Measurements from ENCODE around the gene MAOA. TPM values are rescaled to one million over a fixed set of nuclear protein-coding genes. Genes with fewer than 3 reads are reported as not detected.
"Not testable (repeated sequence)": the region's sequence is repeated elsewhere in the genome, so short reads cannot be mapped to it uniquely, and the experiment has no call there.

MAOA gene
- total RNA-seq, 8 experiments from 2014 or later: 0.10 to 12.9 (median 2.1) TPM; not detected in 1

DNA sequence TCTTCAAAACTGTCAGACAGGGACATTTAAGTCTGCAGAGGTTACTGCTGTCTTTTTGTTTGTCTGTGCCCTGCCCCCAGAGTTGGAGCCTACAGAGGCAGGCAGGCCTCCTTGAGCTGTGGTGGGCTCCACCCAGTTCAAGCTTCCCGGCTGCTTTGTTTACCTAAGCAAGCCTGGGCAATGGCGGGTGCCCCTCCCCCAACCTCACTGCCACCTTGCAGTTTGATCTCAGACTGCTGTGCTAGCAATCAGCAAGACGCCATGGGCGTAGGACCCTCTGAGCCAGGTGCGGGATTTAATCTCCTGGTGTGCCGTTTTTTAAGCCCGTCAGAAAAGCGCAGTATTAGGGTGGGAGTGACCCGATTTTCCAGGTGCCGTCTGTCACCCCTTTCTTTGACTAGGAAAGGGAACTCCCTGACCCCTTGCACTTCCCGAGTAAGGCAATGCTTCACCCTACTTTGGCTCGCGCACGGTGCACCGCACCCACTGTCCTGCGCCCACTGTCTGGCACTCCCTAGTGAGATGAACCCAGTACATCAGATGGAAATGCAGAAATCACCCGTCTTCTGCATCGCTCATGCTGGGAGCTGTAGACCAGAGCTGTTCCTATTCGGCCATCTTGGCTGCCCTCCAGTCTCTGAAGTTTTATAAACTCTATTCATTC, 20.0 kb downstream of the MAOA start:
- H3K4me3 ChIP-seq; ATAC-seq (replicated peaks in 6 of 8); H3K4me1 ChIP-seq (replicated peaks in 1 of 2); in situ Hi-C loops (cut with MboI; ENCODE audit: low pct_unique_long_range_greater_than_20kb in 2 of 9, low sequenced_read_pairs in 9 of 9, unreplicated experiment in 9 of 9); H3K27ac ChIP-seq: not testable (repeated sequence)
- WGBS, 10 experiments: 53 to 90% methylated on average over 2 to 5 of the region's 19 CpGs; no CpG with 5 or more reads in 8 of the 10 experiments

DNA sequence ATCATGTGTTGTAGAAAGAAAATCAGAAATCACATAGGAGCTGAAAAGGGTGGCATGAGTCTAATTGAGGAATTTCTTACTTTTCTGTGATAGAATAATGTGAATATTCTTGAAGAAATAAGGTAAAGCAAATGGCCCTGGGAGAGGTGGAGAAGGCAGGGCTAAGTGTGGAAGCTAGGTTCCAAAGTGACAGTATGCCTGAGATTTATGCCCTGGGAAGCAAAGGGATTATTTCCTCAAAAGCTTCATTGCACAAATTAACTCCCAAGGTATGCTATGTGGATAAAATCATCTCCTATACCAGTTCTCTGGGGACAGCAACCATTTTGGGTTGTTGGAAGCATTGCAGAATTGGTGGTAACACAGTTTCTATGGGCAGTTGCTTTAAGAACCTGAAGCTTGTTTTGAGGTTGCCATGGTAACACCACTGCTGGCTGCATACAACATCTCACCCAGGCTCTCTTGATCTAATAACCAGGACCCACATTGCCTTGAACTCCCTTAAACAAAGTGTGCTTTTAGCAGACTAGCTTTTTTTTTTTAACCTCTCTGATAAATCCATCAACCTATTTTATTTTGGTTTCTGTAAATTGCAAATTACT, 21.0 kb downstream of the MAOA start:
- in situ Hi-C loops (cut with MboI; ENCODE audit: low pct_unique_long_range_greater_than_20kb in 2 of 9, low sequenced_read_pairs in 9 of 9, unreplicated experiment in 9 of 9): no loop called here
- Histone ChIP-seq H3K4me1 (replicated peaks in 1 of 2) (peaks cover 4% of the 10 kb centered on the region in 2 donors), H3K27ac (no peak overlapping the region), H3K4me3 (no peak overlapping the region)
- peak in 5 of 8 experiments; percentile 79 to 91 (median 81) for ATAC-seq (replicated peaks in 6 of 8)

DNA sequence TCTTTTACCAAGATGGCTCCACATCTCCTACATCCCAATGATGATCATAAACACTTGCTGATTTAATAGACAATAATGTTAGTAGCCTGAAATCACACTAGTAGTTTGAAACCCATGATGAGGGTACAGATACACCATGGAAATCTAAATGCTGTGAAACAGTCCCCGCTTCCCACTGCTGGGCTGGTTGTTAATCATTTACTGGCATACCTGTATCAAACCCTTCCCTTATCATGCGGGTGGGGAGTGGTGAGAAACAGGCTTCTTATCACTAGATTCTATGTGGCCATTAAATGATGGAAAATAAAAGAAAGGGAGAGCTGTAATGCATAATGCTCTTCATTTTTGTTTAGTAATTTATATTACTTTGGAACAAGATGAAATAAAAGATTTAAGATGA, 21.9 kb downstream of the MAOA start:
- in situ Hi-C loops (cut with MboI; ENCODE audit: low pct_unique_long_range_greater_than_20kb in 2 of 9, low sequenced_read_pairs in 9 of 9, unreplicated experiment in 9 of 9): no loop called here
- WGBS, 10 experiments: 33 to 100% (median 93%) methylated on average over 1 to 2 of the region's 2 CpGs; no CpG with 5 or more reads in 7 of the 10 experiments
- no peak overlapping the region for H3K4me3 ChIP-seq
- ATAC-seq (replicated peaks in 6 of 8): no peak
- H3K4me1 ChIP-seq (replicated peaks in 1 of 2): peaks cover 4% of the 10 kb centered on the region in 2 donors
- H3K27ac ChIP-seq: no peak overlapping the region

DNA sequence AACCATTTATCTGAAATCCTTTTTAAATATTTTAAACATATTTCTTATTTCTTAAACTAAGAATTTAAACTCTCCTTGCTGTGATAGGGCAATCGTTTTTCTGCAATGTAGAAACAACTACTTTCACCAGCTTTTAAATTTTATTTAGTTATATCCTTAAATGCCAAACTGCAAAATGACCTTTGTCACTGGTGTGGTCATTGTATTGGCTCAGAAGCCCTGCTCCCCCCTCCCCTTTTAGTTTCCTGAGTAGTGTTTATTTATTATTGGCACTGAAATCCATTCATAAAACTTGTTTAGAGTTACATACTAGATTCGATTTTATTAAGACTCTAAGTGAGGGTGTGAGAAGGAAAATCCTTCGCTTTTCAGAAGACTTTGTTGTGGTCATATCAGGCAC, 23.0 kb downstream of the MAOA start:
- no peak overlapping the region for H3K4me3 ChIP-seq
- in situ Hi-C loops (cut with MboI; ENCODE audit: low pct_unique_long_range_greater_than_20kb in 2 of 9, low sequenced_read_pairs in 9 of 9, unreplicated experiment in 9 of 9): no loop called here
- H3K27ac ChIP-seq: no peak overlapping the region
- ATAC-seq (replicated peaks in 6 of 8): no peak
- peaks cover 4% of the 10 kb centered on the region in 2 donors for H3K4me1 ChIP-seq (replicated peaks in 1 of 2)
- WGBS, 10 experiments: 0 to 86% (median 45%) methylated on average over 1 to 2 of the region's 3 CpGs; no CpG with 5 or more reads in 1 of the 10 experiments

DNA sequence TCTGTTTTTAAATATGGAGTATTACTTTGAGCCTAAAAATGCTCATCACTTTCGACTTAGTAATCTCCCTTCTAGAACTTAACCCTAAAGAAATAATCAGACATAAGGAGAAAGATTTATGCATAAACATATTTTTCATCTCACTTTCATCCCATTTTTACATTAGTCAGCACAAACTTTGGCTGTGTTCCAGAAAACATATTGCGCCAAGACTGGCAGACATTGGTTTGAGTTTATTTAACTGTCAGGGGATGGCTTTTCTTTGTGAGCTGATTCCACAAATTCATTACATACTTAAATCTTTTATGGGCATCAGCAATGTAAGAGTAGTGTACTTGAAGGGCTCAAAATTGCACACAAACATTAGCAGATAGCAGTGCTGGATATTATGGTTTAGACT, 23.7 kb downstream of the MAOA start:
- ATAC-seq (replicated peaks in 6 of 8): no peak
- in situ Hi-C loops (cut with MboI; ENCODE audit: low pct_unique_long_range_greater_than_20kb in 2 of 9, low sequenced_read_pairs in 9 of 9, unreplicated experiment in 9 of 9): no loop called here
- Histone ChIP-seq H3K4me3 (no peak overlapping the region), H3K27ac (no peak overlapping the region), H3K4me1 (replicated peaks in 1 of 2) (peaks cover 4% of the 10 kb centered on the region in 2 donors)
- WGBS, 10 experiments: 0 to 100% (median 53%) methylated on average over 1 to 2 of the region's 2 CpGs; no CpG with 5 or more reads in 6 of the 10 experiments

DNA sequence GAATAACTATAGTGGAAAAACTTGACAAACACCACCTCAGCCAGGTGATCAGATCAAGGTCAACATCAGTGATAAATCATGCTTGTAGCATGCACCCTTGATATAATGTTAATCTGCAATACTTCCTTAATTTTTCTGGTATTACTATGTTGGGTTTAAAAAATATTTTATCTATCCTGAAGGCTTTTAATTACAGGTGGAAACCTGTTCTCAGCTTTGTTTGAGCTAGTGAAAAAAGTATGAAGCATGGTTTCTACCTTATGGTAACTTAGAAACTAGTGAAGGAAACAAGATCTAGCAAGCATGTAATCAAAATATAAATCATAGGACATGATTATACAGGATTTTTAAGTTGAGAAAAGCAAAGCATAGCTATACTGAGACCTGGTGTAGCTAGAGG, 26.6 kb downstream of the MAOA start:
- Histone ChIP-seq H3K27ac (no peak overlapping the region), H3K4me1 (replicated peaks in 1 of 2) (no peaks in the 10 kb centered on the region), H3K4me3 (no peak overlapping the region)
- ATAC-seq (replicated peaks in 6 of 8): no peak
- in situ Hi-C loops (cut with MboI; ENCODE audit: low pct_unique_long_range_greater_than_20kb in 2 of 9, low sequenced_read_pairs in 9 of 9, unreplicated experiment in 9 of 9): no loop called here

DNA sequence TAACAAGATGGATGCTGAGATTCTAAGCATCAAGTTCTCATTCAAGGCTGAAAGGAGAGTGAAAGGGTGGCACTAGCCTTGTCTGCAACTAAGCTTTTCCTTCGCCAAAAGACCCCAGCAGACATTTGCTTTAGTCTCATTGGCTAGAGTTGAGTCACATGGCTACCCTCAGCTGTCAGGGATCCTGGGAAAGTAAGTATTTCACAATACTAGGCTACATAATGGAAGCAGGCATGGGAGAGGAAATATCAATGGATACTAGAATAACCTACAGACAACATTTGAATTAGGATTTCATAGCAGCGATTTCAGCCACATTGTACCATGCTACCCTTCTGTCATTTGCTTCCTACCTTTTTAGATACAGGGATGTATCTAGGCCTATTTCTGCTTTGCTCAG, 29.1 kb downstream of the MAOA start:
- WGBS, 10 experiments: 60% methylated on average over 1 of the region's 2 CpGs; no CpG with 5 or more reads in 9 of the 10 experiments
- H3K4me1 ChIP-seq (replicated peaks in 1 of 2): no peaks in the 10 kb centered on the region
- no peak overlapping the region for H3K27ac ChIP-seq
- ATAC-seq (replicated peaks in 6 of 8): no peak
- H3K4me3 ChIP-seq: no peak overlapping the region
- in situ Hi-C loops (cut with MboI; ENCODE audit: low pct_unique_long_range_greater_than_20kb in 2 of 9, low sequenced_read_pairs in 9 of 9, unreplicated experiment in 9 of 9): no loop called here

DNA sequence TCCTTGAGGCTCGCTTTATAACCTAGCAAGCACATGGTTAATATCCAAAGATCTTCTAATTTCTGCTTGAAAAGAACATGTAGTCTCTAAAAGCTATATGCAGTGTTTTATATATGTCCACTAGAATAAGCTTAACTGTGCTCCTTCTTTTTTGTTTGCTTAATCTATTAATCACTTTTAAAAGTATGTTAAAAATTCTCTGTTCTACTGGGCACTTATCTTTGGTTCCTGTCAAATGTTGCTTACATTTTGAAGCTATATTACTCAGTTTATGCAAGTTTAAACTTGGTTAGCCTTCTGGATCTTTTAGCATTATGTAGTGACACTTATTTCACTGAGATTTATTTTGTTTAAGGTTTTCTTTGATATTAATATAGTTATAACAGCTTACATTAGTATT, 32.5 kb downstream of the MAOA start:
- WGBS, 10 experiments: 36 to 100% methylated on average over 1 of the region's 1 CpG; no CpG with 5 or more reads in 8 of the 10 experiments
- Histone ChIP-seq H3K27ac (no peak overlapping the region), H3K4me3 (no peak overlapping the region), H3K4me1 (replicated peaks in 1 of 2) (no peaks in the 10 kb centered on the region)
- in situ Hi-C loops (cut with MboI; ENCODE audit: low pct_unique_long_range_greater_than_20kb in 2 of 9, low sequenced_read_pairs in 9 of 9, unreplicated experiment in 9 of 9): no loop called here
- ATAC-seq (replicated peaks in 6 of 8): no peak

DNA sequence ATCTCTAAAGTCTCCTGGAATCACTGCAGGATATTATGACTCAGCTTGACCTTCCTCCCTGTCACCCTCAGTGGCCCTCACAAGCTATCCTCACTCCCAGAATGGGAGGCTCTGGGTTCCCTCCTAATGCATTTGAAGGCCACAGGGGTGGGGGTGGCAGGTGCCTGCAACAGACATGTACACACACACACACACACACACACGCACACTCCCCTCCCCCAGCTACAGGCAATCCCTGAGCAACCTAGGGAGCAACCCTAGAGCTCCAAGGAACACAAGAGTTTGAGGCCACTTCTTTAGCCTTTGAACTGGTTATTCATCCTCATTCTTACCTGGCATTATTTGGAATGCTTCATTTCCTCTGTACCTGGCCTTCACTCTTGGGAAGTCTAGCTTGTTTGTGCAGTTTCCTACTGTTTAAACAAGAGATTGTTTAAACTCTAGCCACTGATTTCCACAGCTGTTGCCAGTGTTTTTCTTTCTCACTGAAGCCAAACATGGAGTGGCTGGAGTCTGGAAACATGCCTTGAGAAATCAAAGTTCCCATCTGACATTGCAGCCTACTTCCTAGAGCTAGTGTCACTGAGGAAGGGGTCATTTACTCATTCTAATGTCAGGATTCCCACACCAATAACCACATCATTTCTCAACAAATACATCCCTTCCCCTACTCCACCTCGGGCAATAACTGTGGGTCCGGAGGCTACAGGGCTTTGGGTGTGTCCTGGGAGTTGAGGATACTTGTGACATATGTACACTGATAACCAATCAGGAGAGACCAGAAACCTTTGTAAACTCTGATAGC, 37.7 kb downstream of the MAOA start:
- H3K4me3 ChIP-seq: no peak overlapping the region
- in situ Hi-C loops (cut with MboI; ENCODE audit: low pct_unique_long_range_greater_than_20kb in 2 of 9, low sequenced_read_pairs in 9 of 9, unreplicated experiment in 9 of 9): no loop called here
- H3K27ac ChIP-seq: no peak overlapping the region
- peak in 1 of 8 experiments; percentile 37 for ATAC-seq (replicated peaks in 6 of 8)
- 33 to 100% (median 100%) methylated on average over 1 to 2 of the region's 3 CpGs; no CpG with 5 or more reads in 7 of the 10 experiments for WGBS, 10 experiments
- H3K4me1 ChIP-seq (replicated peaks in 1 of 2): no peaks in the 10 kb centered on the region

DNA sequence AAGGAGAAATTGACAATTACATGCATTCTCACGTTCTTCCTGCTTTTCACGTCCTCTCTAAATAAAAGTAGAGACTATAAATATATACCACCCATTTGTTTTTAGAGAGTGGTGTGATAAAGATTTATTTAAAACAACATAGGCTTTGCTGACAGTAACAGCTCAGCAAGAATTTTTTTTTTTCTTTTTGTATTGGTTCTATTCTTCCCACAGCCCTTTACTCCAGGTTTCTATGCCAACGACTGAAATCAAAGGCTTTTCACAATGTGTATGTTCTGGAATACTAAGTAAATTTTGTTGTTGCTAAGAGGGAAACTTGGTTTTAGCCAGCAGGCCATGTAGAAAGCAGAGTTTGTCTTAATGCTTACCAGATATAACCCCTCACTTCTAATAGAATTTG, 43.4 kb downstream of the MAOA start:
- in situ Hi-C loops (cut with MboI; ENCODE audit: low pct_unique_long_range_greater_than_20kb in 2 of 9, low sequenced_read_pairs in 9 of 9, unreplicated experiment in 9 of 9): no loop called here
- peak in 2 of 8 experiments; percentile 47 to 70 for ATAC-seq (replicated peaks in 6 of 8)
- no peak overlapping the region for H3K4me3 ChIP-seq
- WGBS, 10 experiments: 0 to 55% (median 20%) methylated on average over 1 to 3 of the region's 3 CpGs; no CpG with 5 or more reads in 3 of the 10 experiments
- no peak overlapping the region for H3K27ac ChIP-seq
- H3K4me1 ChIP-seq (replicated peaks in 1 of 2): peaks cover 0 to 7% of the 10 kb centered on the region in 2 donors

DNA sequence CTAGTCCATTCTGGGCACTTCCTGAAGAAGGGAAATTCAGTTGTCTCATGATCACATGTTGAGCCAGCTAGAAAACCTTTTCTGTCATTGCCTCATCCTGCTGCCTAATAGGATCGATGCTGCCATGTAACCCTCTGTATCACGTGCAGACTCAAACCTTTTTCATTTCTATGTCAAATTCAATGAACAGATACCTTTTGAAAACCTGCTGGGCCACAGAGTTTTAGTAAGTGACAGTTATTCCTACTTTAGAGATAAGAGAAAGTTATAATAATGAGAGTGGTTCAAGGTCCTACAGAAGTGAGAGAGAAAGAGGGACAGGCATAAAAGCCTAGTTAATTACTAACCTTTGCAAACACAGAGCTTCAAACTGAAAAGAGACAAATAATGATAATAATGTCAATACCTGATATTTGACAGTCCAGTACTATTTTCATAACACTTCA, 46.0 kb downstream of the MAOA start:
- in situ Hi-C loops (cut with MboI; ENCODE audit: low pct_unique_long_range_greater_than_20kb in 2 of 9, low sequenced_read_pairs in 9 of 9, unreplicated experiment in 9 of 9): no loop called here
- no peak overlapping the region for H3K4me3 ChIP-seq

DNA sequence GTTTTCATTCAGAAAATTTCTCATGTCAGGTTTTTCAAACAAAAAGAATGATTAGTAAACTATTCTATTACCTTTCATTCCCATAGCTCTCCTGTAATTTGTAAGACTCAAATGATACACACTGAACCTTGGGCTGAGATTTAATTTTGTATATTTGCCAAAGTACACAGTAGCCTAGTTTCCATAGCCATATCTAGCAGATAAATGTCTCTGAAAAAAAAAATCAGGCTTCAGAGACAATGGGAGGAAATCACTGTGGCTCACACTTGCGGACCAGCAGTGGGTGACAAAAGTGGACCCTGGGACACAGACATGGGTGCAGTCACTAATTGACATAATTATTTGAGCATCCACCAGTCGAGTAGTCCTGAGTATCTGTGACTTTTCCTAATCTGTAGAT, 46.6 kb downstream of the MAOA start:
- WGBS, 10 experiments: 100% methylated on average over 1 of the region's 2 CpGs; no CpG with 5 or more reads in 9 of the 10 experiments
- Histone ChIP-seq H3K27ac (no peak overlapping the region), H3K4me1 (replicated peaks in 1 of 2) (peaks cover 0 to 7% of the 10 kb centered on the region in 2 donors), H3K4me3 (no peak overlapping the region)
- ATAC-seq (replicated peaks in 6 of 8): peak in 1 of 8 experiments; percentile 21
- in situ Hi-C loops (cut with MboI; ENCODE audit: low pct_unique_long_range_greater_than_20kb in 2 of 9, low sequenced_read_pairs in 9 of 9, unreplicated experiment in 9 of 9): no loop called here

More for the DNA sequence above, 46.0 kb downstream of the MAOA start:
- no peak overlapping the region for H3K27ac ChIP-seq
- H3K4me1 ChIP-seq (replicated peaks in 1 of 2): peaks cover 0 to 7% of the 10 kb centered on the region in 2 donors
- peak in 1 of 8 experiments; percentile 33 for ATAC-seq (replicated peaks in 6 of 8)
- 20 to 83% (median 33%) methylated on average over 1 to 2 of the region's 2 CpGs; no CpG with 5 or more reads in 5 of the 10 experiments for WGBS, 10 experiments

DNA sequence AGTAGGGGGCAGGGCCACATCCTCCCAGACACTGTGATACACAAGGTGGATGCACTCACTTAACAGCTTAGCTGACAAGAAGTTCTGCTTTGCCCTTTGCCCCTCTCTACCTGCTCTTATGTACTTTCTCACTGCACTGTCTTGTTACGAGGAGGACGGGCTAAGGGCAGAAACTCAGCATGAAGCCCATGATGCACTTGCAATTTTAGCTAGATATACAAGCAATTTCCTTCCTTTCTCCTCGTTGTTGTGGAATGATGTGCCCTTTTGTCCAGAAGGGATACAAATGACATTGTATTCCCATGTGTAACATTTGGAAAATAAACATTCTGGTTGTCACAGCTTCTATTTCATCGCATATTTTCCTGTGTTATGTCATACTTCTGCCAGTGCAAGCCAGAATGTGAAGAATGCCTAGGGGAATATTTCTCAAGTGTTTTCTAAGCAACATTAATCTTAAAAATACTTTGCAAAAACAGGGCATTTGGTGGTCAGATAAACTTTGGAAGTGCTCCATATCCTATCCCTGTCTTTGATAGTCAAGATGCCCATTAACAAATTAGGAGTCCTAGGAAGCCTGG, 47.2 kb downstream of the MAOA start:
- in situ Hi-C loops (cut with MboI; ENCODE audit: low pct_unique_long_range_greater_than_20kb in 2 of 9, low sequenced_read_pairs in 9 of 9, unreplicated experiment in 9 of 9): no loop called here
- WGBS, 10 experiments: 17 to 78% methylated on average over 4 of the region's 4 CpGs; no CpG with 5 or more reads in 8 of the 10 experiments
- Histone ChIP-seq H3K4me1 (replicated peaks in 1 of 2) (peaks cover 0 to 7% of the 10 kb centered on the region in 2 donors), H3K27ac (no peak overlapping the region), H3K4me3 (no peak overlapping the region)
- peak in 4 of 8 experiments; percentile 56 to 69 (median 59) for ATAC-seq (replicated peaks in 6 of 8)
